Measurements from ENCODE around the gene GJC1. TPM values are rescaled to one million over a fixed set of nuclear protein-coding genes. Genes with fewer than 3 reads are reported as not detected.

The GJC1 gene
- total and polyA plus RNA-seq, 9 of the 15 experiments (the other 6 are each of a cell fraction or from before 2014, with no cell fraction given) = 0.04 to 1.4 (median 0.18) TPM; not detected in 1

- TF ChIP-seq, protein P1, sequence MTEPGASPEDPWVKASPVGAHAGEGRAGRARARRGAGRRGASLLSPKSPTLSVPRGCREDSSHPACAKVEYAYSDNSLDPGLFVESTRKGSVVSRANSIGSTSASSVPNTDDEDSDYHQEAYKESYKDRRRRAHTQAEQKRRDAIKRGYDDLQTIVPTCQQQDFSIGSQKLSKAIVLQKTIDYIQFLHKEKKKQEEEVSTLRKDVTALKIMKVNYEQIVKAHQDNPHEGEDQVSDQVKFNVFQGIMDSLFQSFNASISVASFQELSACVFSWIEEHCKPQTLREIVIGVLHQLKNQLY (CRISPR knock-in tag; conservative IDR thresholded peaks at IDR 0.05) = no peak
- TF ChIP-seq NFIC (IDR thresholded peaks at IDR 0.05) = no peak
- no peak for TF ChIP-seq ZNF551 (CRISPR knock-in tag; IDR thresholded peaks at IDR 0.05)
- TF ChIP-seq HMBOX1 (IDR thresholded peaks at IDR 0.05) = no peak
- TF ChIP-seq, protein P2, sequence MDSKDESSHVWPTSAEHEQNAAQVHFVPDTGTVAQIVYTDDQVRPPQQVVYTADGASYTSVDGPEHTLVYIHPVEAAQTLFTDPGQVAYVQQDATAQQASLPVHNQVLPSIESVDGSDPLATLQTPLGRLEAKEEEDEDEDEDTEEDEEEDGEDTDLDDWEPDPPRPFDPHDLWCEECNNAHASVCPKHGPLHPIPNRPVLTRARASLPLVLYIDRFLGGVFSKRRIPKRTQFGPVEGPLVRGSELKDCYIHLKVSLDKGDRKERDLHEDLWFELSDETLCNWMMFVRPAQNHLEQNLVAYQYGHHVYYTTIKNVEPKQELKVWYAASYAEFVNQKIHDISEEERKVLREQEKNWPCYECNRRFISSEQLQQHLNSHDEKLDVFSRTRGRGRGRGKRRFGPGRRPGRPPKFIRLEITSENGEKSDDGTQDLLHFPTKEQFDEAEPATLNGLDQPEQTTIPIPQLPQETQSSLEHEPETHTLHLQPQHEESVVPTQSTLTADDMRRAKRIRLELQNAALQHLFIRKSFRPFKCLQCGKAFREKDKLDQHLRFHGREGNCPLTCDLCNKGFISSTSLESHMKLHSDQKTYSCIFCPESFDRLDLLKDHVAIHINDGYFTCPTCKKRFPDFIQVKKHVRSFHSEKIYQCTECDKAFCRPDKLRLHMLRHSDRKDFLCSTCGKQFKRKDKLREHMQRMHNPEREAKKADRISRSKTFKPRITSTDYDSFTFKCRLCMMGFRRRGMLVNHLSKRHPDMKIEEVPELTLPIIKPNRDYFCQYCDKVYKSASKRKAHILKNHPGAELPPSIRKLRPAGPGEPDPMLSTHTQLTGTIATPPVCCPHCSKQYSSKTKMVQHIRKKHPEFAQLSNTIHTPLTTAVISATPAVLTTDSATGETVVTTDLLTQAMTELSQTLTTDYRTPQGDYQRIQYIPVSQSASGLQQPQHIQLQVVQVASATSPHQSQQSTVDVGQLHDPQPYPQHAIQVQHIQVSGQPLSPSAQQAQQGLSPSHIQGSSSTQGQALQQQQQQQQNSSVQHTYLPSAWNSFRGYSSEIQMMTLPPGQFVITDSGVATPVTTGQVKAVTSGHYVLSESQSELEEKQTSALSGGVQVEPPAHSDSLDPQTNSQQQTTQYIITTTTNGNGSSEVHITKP (IDR thresholded peaks at IDR 0.05; ENCODE audit: partially characterized antibody) = no peak
- no peak for TF ChIP-seq RREB1 (CRISPR knock-in tag; IDR thresholded peaks at IDR 0.05)
- TF ChIP-seq BRCA1 (IDR thresholded peaks at IDR 0.05) = no peak
- no peak for TF ChIP-seq BRCA1 (CRISPR knock-in tag; IDR thresholded peaks at IDR 0.05)
- TF ChIP-seq NFE2L1 (tag; IDR thresholded peaks at IDR 0.05; ENCODE audit: borderline replicate concordance, low read depth) = no peak
- no peak for TF ChIP-seq POLR3G (IDR thresholded peaks at IDR 0.05; ENCODE audit: extremely low read depth, insufficient read length, insufficient replicate concordance)
- TF ChIP-seq ADNP (tag; IDR thresholded peaks at IDR 0.05) = no peak
- TF ChIP-seq CCNT2 (IDR thresholded peaks at IDR 0.05; ENCODE audit: borderline replicate concordance, extremely low read depth, insufficient read length, low read depth, low read length) = peak; percentile 39
- no peak for TF ChIP-seq EHMT2 (IDR thresholded peaks at IDR 0.05)
- TF ChIP-seq GATAD2A (IDR thresholded peaks at IDR 0.05) = no peak
- no peak for TF ChIP-seq ZNF668 (CRISPR knock-in tag; IDR thresholded peaks at IDR 0.05)
- TF ChIP-seq TRIM28 (IDR thresholded peaks at IDR 0.05) = no peak
- no peak for TF ChIP-seq ZNF253 (CRISPR knock-in tag; conservative IDR thresholded peaks at IDR 0.05)
- no peak for TF ChIP-seq ZNF384 (IDR thresholded peaks at IDR 0.05; ENCODE audit: low read depth, low read length)
Measured at GRCh38 chr17:44775136-44775837, 54.8 kb downstream of the GJC1 start (continued).
